Keratinocyte (primary cell): ENCODE data around the gene CACNA1C. TPM values are rescaled to one million over a fixed set of nuclear protein-coding genes. Genes with fewer than 3 reads are reported as not detected.

Experiments used
- DNase-seq: peaks from one replicate; pipeline ENCODE4 v3.0.0-alpha.2; 2011; ENCODE audit warnings: low read depth, missing footprints, low spot score
- FAIRE-seq: peaks from 2 replicates; lab custom pipeline; 2011; peaks lifted over from hg19 to GRCh38; lab: Jason Lieb, UNC
- H2AFZ ChIP-seq: 2 replicates; pipeline ENCODE4 v1.6.0; 2012; ENCODE audit warnings: low read length, control low read depth, inconsistent platforms; ENCODE audit not compliant: control insufficient read depth
- H3K27ac ChIP-seq: 2 replicates; pipeline ENCODE4 v1.5.1; 2011; ENCODE audit warnings: low read length; ENCODE audit not compliant: control insufficient read depth, insufficient read depth
- H3K27me3 ChIP-seq: 3 replicates; pipeline ENCODE4 v1.6.0; 2011; ENCODE audit warnings: low read length; ENCODE audit not compliant: control insufficient read depth, insufficient read depth; ENCODE audit errors: extremely low read depth
- H3K36me3 ChIP-seq, 2 experiments: 2 replicates in 1 of 2; 3 replicates in 1 of 2; pipeline ENCODE4 v1.5.1; 2011; ENCODE audit warnings: low read length in 2 of 2, mild to moderate bottlenecking in 1 of 2; ENCODE audit not compliant: control insufficient read depth in 2 of 2, insufficient read depth in 2 of 2; ENCODE audit errors: extremely low read depth in 1 of 2
- H3K4me1 ChIP-seq: 3 replicates; pipeline ENCODE4 v1.5.1; 2011; ENCODE audit warnings: low read length; ENCODE audit not compliant: control insufficient read depth, insufficient read depth; ENCODE audit errors: extremely low read depth
- H3K4me2 ChIP-seq: 3 replicates; pipeline ENCODE4 v1.6.0; 2011; ENCODE audit warnings: low read depth, low read length; ENCODE audit not compliant: control insufficient read depth, insufficient read depth; ENCODE audit errors: extremely low read depth
- H3K4me3 ChIP-seq, 3 experiments: fragments of 200-600 bp in 1 of 3; sonication (generic) in 1 of 3; 2 replicates in 2 of 3; 3 replicates in 1 of 3; pipeline ENCODE4 v1.5.1; 2011 to 2016; ENCODE audit warnings: low read length in 3 of 3, mild to moderate bottlenecking in 3 of 3, control low read depth in 2 of 3, inconsistent platforms in 1 of 3, low read depth in 1 of 3, mixed read lengths in 1 of 3, mixed run types in 1 of 3, moderate library complexity in 1 of 3; ENCODE audit not compliant: control insufficient read depth in 2 of 3, insufficient read depth in 2 of 3; ENCODE audit errors: extremely low read depth in 1 of 3
- H3K79me2 ChIP-seq: 2 replicates; pipeline ENCODE4 v1.6.0; 2012; ENCODE audit warnings: low read length; ENCODE audit not compliant: control insufficient read depth, insufficient read depth
- H3K9ac ChIP-seq: 3 replicates; pipeline ENCODE4 v1.6.0; 2011; ENCODE audit warnings: low read length; ENCODE audit not compliant: control insufficient read depth, insufficient read depth; ENCODE audit errors: extremely low read depth
- H3K9me1 ChIP-seq: 3 replicates; pipeline ENCODE4 v1.6.0; 2011; ENCODE audit warnings: low read length; ENCODE audit not compliant: control insufficient read depth, insufficient read depth; ENCODE audit errors: extremely low read depth
- H3K9me3 ChIP-seq: 2 replicates; pipeline ENCODE4 v1.5.1; 2012; ENCODE audit warnings: low read depth, low read length; ENCODE audit not compliant: control insufficient read depth
- H4K20me1 ChIP-seq: 3 replicates; pipeline ENCODE4 v1.6.0; 2011; ENCODE audit warnings: low read length; ENCODE audit not compliant: control insufficient read depth, insufficient read depth; ENCODE audit errors: extremely low read depth
- CTCF ChIP-seq, 3 experiments: IDR thresholded peaks in 1 of 3; conservative IDR thresholded peaks in 1 of 3; optimal IDR thresholded peaks in 1 of 3; 2 replicates in 2 of 3; 3 replicates in 1 of 3; pipeline versions ENCODE3 to v1.5.1; 2011; ENCODE audit warnings: low read length in 3 of 3, mild to moderate bottlenecking in 3 of 3, moderate library complexity in 2 of 3, control low read depth in 1 of 3, inconsistent platforms in 1 of 3; ENCODE audit not compliant: insufficient read depth in 2 of 3; ENCODE audit errors: extremely low read depth in 1 of 3
- EZH2 ChIP-seq: IDR thresholded peaks from one replicate; pipeline ENCODE4 v1.6.1; 2012; ENCODE audit warnings: inconsistent platforms, mild to moderate bottlenecking, low read length, moderate library complexity
- dilution Hi-C: fragments of 300-500 bp; cut with MboI; formaldehyde crosslinking; loops from one replicate; pipeline ENCODE4 v1.7.0; 2020; ENCODE audit warnings: low sequenced_read_pairs; ENCODE audit not compliant: extremely low pct_ligation_motif_present
- polyA plus RNA-seq, 5 experiments: library from polyadenylated mRNA; depleted of rRNA in 3 of 5; stranded (reverse) in 3 of 5; stranded (forward) in 1 of 5; unstranded in 1 of 5; fragments of >200 nt; gene quantifications; 1 replicate in 1 of 5; 2 replicates in 3 of 5; 3 replicates in 1 of 5; pipeline versions ENCODE4 v1.2.1 to v1.2.3, GENCODE V29; 2011 to 2012; ENCODE audit warnings: missing spikeins in 2 of 5, low read depth in 1 of 5, low replicate concordance in 1 of 5

Gene CACNA1C
- polyA plus RNA-seq, 1 donor (not counting 4 experiments of a cell fraction or from before 2014, with no cell fraction given), result not detected

GRCh38 chr12:2413999-2414792 is 361.4 kb downstream of the CACNA1C start:
- Histone ChIP-seq H3K4me2 (no peak overlapping the region), H3K4me3 (no peak overlapping the region), H4K20me1 (no peaks in the 10 kb centered on the region), H3K9ac (no peak overlapping the region), H3K9me3 (no peaks in the 10 kb centered on the region), H3K9me1 (no peaks in the 10 kb centered on the region), H3K27me3 (no peaks in the 10 kb centered on the region), H3K4me1 (no peaks in the 10 kb centered on the region), H3K27ac (no peak overlapping the region), H2AFZ (no peak overlapping the region), H3K79me2 (no peaks in the 10 kb centered on the region), H3K36me3 (no peaks in the 10 kb centered on the region)
- dilution Hi-C loops, result no loop called here
- FAIRE-seq (no peak), DNase-seq (no peak)
- TF ChIP-seq CTCF (optimal IDR thresholded peaks at IDR 0.05 in 1 of 3, IDR thresholded peaks at IDR 0.05 in 1 of 3, conservative IDR thresholded peaks at IDR 0.05 in 1 of 3; ENCODE audit: extremely low read depth in 1 of 3, insufficient read depth in 2 of 3, low read length in 3 of 3) (no peak), EZH2 (no peak)

- Histone ChIP-seq H3K4me1 (no peaks in the 10 kb centered on the region), H3K27me3 (no peaks in the 10 kb centered on the region)
- dilution Hi-C loops, result no loop called here
Measured at GRCh38 chr12:2414810-2415567, 362.2 kb downstream of the CACNA1C start.

More at GRCh38 chr12:2414810-2415567, 362.2 kb downstream of the CACNA1C start:
- Histone ChIP-seq H3K9ac (no peak overlapping the region), H3K79me2 (no peaks in the 10 kb centered on the region), H2AFZ (no peak overlapping the region), H3K36me3 (no peaks in the 10 kb centered on the region), H3K9me1 (no peaks in the 10 kb centered on the region), H3K27ac (no peak overlapping the region), H3K9me3 (no peaks in the 10 kb centered on the region), H3K4me2 (no peak overlapping the region), H3K4me3 (no peak overlapping the region), H4K20me1 (no peaks in the 10 kb centered on the region)
- no peak for TF ChIP-seq CTCF (optimal IDR thresholded peaks at IDR 0.05 in 1 of 3, IDR thresholded peaks at IDR 0.05 in 1 of 3, conservative IDR thresholded peaks at IDR 0.05 in 1 of 3; ENCODE audit: extremely low read depth in 1 of 3, insufficient read depth in 2 of 3, low read length in 3 of 3)
- no peak for TF ChIP-seq EZH2
- FAIRE-seq (no peak), DNase-seq (no peak)
